Activated CD4-positive, alpha-beta T cell treated with anti-CD3 and anti-CD28 coated beads, Interleukin-2, amount 10 ng/mL, durations not matched to agents 24 days and 14 days (primary cell): Measurements from ENCODE around the gene GXYLT2. TPM values are rescaled to one million over a fixed set of nuclear protein-coding genes. Genes with fewer than 3 reads are reported as not detected.

Experiments
- DNase-seq: peaks from one replicate; pipeline ENCODE4 v3.0.0; 2022
- H3K27ac Mint-ChIP-seq: one replicate; pipeline ENCODE4 v1.8.0; 2022; ENCODE audit warnings: mild to moderate bottlenecking, mixed read lengths
- H3K27me3 Mint-ChIP-seq: one replicate; pipeline ENCODE4 v1.8.0; 2022; ENCODE audit warnings: mixed read lengths
- H3K36me3 Mint-ChIP-seq: one replicate; pipeline ENCODE4 v1.8.0; 2022; ENCODE audit warnings: low read depth, mild to moderate bottlenecking, mixed read lengths
- H3K4me1 Mint-ChIP-seq: one replicate; pipeline ENCODE4 v1.8.0; 2021; ENCODE audit warnings: mixed read lengths
- H3K4me3 Mint-ChIP-seq: one replicate; pipeline ENCODE4 v1.8.0; 2022; ENCODE audit warnings: mild to moderate bottlenecking, moderate library complexity, mixed read lengths
- H3K9me3 Mint-ChIP-seq: one replicate; pipeline ENCODE4 v1.8.0; 2021; ENCODE audit warnings: mixed read lengths
- intact Hi-C: fragments of 100-400 bp; cut with micrococcal nuclease; formaldehyde crosslinking; loops from one replicate; pipeline ENCODE4 v1.15.1; 2023
- total RNA-seq: library from RNA; stranded (reverse); gene quantifications from 2 replicates; pipeline ENCODE4 v1.2.3, GENCODE V29; 2022

The GXYLT2 gene
- total RNA-seq, 1 donor from 2014 or later: not detected

GRCh38 chr3:72887343-72887704 lies 522 bp upstream of the GXYLT2 start:
- peak overlapping the region; percentile 82 for H3K4me3 Mint-ChIP-seq
- peaks cover 81% of the 10 kb centered on the region for H3K27me3 Mint-ChIP-seq
- H3K36me3 Mint-ChIP-seq: peaks cover 2% of the 10 kb centered on the region
- peaks cover 11% of the 10 kb centered on the region for H3K9me3 Mint-ChIP-seq
- peaks cover 8% of the 10 kb centered on the region for H3K4me1 Mint-ChIP-seq
- no peak for DNase-seq
- no peak overlapping the region for H3K27ac Mint-ChIP-seq
- intact Hi-C loops: no loop called here

- intact Hi-C loops: no loop called here
- peaks cover 2% of the 10 kb centered on the region for H3K36me3 Mint-ChIP-seq
- no peak overlapping the region for H3K27ac Mint-ChIP-seq
- H3K9me3 Mint-ChIP-seq: peaks cover 7% of the 10 kb centered on the region
- DNase-seq: peak; percentile 58
- H3K4me1 Mint-ChIP-seq: peaks cover 8% of the 10 kb centered on the region
- peak overlapping the region; percentile 35 for H3K4me3 Mint-ChIP-seq
- peaks cover 84% of the 10 kb centered on the region for H3K27me3 Mint-ChIP-seq
Measured at GRCh38 chr3:72888546-72889309, 882 bp downstream of the GXYLT2 start.

GRCh38 chr3:72889310-72890165 lies 1.7 kb downstream of the GXYLT2 start:
- intact Hi-C loops: no loop called here
- Mint-ChIP-seq H3K4me1 (peaks cover 8% of the 10 kb centered on the region), H3K36me3 (peaks cover 2% of the 10 kb centered on the region), H3K4me3 (no peak overlapping the region), H3K27ac (no peak overlapping the region), H3K27me3 (peaks cover 78% of the 10 kb centered on the region), H3K9me3 (peaks cover under 1% of the 10 kb centered on the region)
- DNase-seq: no peak

- H3K4me1 Mint-ChIP-seq: peaks cover 8% of the 10 kb centered on the region
- DNase-seq: no peak
- H3K9me3 Mint-ChIP-seq: no peaks in the 10 kb centered on the region
- intact Hi-C loops: no loop called here
- peaks cover 72% of the 10 kb centered on the region for H3K27me3 Mint-ChIP-seq
- no peak overlapping the region for H3K27ac Mint-ChIP-seq
- H3K4me3 Mint-ChIP-seq: no peak overlapping the region
- peaks cover 2% of the 10 kb centered on the region for H3K36me3 Mint-ChIP-seq
Measured at GRCh38 chr3:72890166-72890925, 2.5 kb downstream of the GXYLT2 start.

- no peak for DNase-seq
- no peak overlapping the region for H3K4me3 Mint-ChIP-seq
- intact Hi-C loops: no loop called here
- no peaks in the 10 kb centered on the region for H3K9me3 Mint-ChIP-seq
- H3K27me3 Mint-ChIP-seq: peaks cover 66% of the 10 kb centered on the region
- H3K4me1 Mint-ChIP-seq: peaks cover 8% of the 10 kb centered on the region
- peaks cover 2% of the 10 kb centered on the region for H3K36me3 Mint-ChIP-seq
- no peak overlapping the region for H3K27ac Mint-ChIP-seq
Measured at GRCh38 chr3:72891053-72891855, 3.4 kb downstream of the GXYLT2 start.

GRCh38 chr3:72892081-72892775 lies 4.4 kb downstream of the GXYLT2 start:
- peaks cover 7% of the 10 kb centered on the region for H3K4me1 Mint-ChIP-seq
- peaks cover 62% of the 10 kb centered on the region for H3K27me3 Mint-ChIP-seq
- DNase-seq: no peak
- no peak overlapping the region for H3K4me3 Mint-ChIP-seq
- intact Hi-C loops: no loop called here
- H3K27ac Mint-ChIP-seq: no peak overlapping the region
- H3K9me3 Mint-ChIP-seq: no peaks in the 10 kb centered on the region
- H3K36me3 Mint-ChIP-seq: peaks cover 2% of the 10 kb centered on the region

- Mint-ChIP-seq H3K36me3 (no peaks in the 10 kb centered on the region), H3K4me3 (no peak overlapping the region), H3K9me3 (no peaks in the 10 kb centered on the region), H3K27me3 (peaks cover 59% of the 10 kb centered on the region), H3K4me1 (peaks cover 1% of the 10 kb centered on the region), H3K27ac (no peak overlapping the region)
- no peak for DNase-seq
- intact Hi-C loops: no loop called here
Measured at GRCh38 chr3:72892870-72893269, 5.0 kb downstream of the GXYLT2 start.

- H3K4me1 Mint-ChIP-seq: no peaks in the 10 kb centered on the region
- intact Hi-C loops: no loop called here
- H3K27me3 Mint-ChIP-seq: peaks cover 50% of the 10 kb centered on the region
- no peaks in the 10 kb centered on the region for H3K9me3 Mint-ChIP-seq
- H3K36me3 Mint-ChIP-seq: no peaks in the 10 kb centered on the region
- no peak overlapping the region for H3K27ac Mint-ChIP-seq
- no peak for DNase-seq
- no peak overlapping the region for H3K4me3 Mint-ChIP-seq
Measured at GRCh38 chr3:72894976-72895552, 7.2 kb downstream of the GXYLT2 start.

- no peaks in the 10 kb centered on the region for H3K9me3 Mint-ChIP-seq
- intact Hi-C loops: no loop called here
- H3K36me3 Mint-ChIP-seq: no peaks in the 10 kb centered on the region
- DNase-seq: no peak
- H3K27ac Mint-ChIP-seq: no peak overlapping the region
- no peaks in the 10 kb centered on the region for H3K4me1 Mint-ChIP-seq
- H3K27me3 Mint-ChIP-seq: peaks cover 31% of the 10 kb centered on the region
- no peak overlapping the region for H3K4me3 Mint-ChIP-seq
Measured at GRCh38 chr3:72896996-72897757, 9.3 kb downstream of the GXYLT2 start.

GRCh38 chr3:72897758-72898007 lies 9.8 kb downstream of the GXYLT2 start:
- Mint-ChIP-seq H3K4me3 (no peak overlapping the region), H3K4me1 (no peaks in the 10 kb centered on the region), H3K36me3 (no peaks in the 10 kb centered on the region), H3K27ac (no peak overlapping the region), H3K9me3 (no peaks in the 10 kb centered on the region), H3K27me3 (peaks cover 28% of the 10 kb centered on the region)
- DNase-seq: no peak
- intact Hi-C loops: no loop called here

GRCh38 chr3:72899349-72899765 lies 11.5 kb downstream of the GXYLT2 start:
- Mint-ChIP-seq H3K4me1 (no peaks in the 10 kb centered on the region), H3K27me3 (peaks cover 20% of the 10 kb centered on the region), H3K9me3 (no peaks in the 10 kb centered on the region), H3K27ac (no peak overlapping the region), H3K4me3 (no peak overlapping the region), H3K36me3 (no peaks in the 10 kb centered on the region)
- no peak for DNase-seq
- intact Hi-C loops: no loop called here

GRCh38 chr3:72900048-72900447 lies 12.2 kb downstream of the GXYLT2 start:
- Mint-ChIP-seq H3K4me3 (no peak overlapping the region), H3K27ac (no peak overlapping the region)
- intact Hi-C loops: no loop called here

More at GRCh38 chr3:72900048-72900447, 12.2 kb downstream of the GXYLT2 start:
- Mint-ChIP-seq H3K27me3 (peaks cover 20% of the 10 kb centered on the region), H3K4me1 (no peaks in the 10 kb centered on the region), H3K9me3 (no peaks in the 10 kb centered on the region), H3K36me3 (no peaks in the 10 kb centered on the region)
- DNase-seq: no peak
